ENCODE data around the gene LNX1. TPM values are rescaled to one million over a fixed set of nuclear protein-coding genes. Genes with fewer than 3 reads are reported as not detected.

The LNX1 gene
- polyA plus RNA-seq, 1 of the 3 experiments (the other 2 are of a cell fraction): 0.16 TPM

DNA sequence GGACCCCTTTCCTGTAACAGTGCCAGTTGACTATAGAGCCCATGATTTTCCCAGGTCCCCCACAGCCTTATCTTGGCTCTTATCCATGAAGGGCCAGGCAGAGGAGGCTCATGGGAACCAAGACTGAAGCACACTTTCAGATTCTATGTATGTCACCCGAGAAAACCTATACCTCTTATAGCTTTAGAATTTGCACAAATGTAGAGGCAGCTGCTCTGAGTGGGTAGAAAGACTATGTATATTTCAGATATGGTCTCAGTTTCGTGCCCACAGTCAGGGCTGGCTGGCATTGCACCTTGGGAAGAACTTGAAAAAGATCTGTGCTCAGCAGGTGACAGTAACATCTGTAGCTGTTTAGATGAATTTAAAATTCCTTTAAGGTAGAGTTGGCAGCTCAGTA, 8.3 kb upstream of the LNX1 start:
- POLR2A ChIA-PET: no interaction called here
- Histone ChIP-seq H3K27ac (ENCODE audit: low read depth in 2 of 2, low read length in 1 of 2) (no peak overlapping the region), H3F3A (replicated peaks; ENCODE audit: insufficient read depth) (no peaks in the 10 kb centered on the region), H3K9me3 (no peaks in the 10 kb centered on the region), H3K36me3 (replicated peaks in 1 of 2; ENCODE audit: control insufficient read depth in 1 of 2, insufficient read depth in 2 of 2, low read length in 1 of 2) (no peaks in the 10 kb centered on the region), H4K20me1 (ENCODE audit: insufficient read depth) (no peaks in the 10 kb centered on the region), H3K9ac (no peak overlapping the region), H3K4me1 (ENCODE audit: control insufficient read depth in 1 of 2, insufficient read depth in 2 of 2, low read depth in 1 of 2, low read length in 1 of 2) (peaks cover 0 to 8% of the 10 kb centered on the region in 2 experiments; a peak in 1 of 4 replicates), H3K4me2 (no peak overlapping the region), H3K4me3 (ENCODE audit: low read depth in 2 of 2, low read length in 1 of 2) (no peak overlapping the region), H3K27me3 (ENCODE audit: insufficient read depth) (no peaks in the 10 kb centered on the region), H3K9me2 (no peaks in the 10 kb centered on the region), H2AFZ (ENCODE audit: low read depth) (peak overlapping the region; percentile 63; the same call in 1 of the 2 replicates), H3K79me2 (ENCODE audit: insufficient read depth) (no peaks in the 10 kb centered on the region)
- TF ChIP-seq, protein P1, sequence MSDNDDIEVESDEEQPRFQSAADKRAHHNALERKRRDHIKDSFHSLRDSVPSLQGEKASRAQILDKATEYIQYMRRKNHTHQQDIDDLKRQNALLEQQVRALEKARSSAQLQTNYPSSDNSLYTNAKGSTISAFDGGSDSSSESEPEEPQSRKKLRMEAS (IDR thresholded peaks at IDR 0.05; ENCODE audit: low read depth): no peak
- TF ChIP-seq JUND (IDR thresholded peaks at IDR 0.05): no peak
- no peak for TF ChIP-seq POLR2AphosphoS5 (IDR thresholded peaks at IDR 0.05; ENCODE audit: low read depth, low read length)
- TF ChIP-seq, protein P2, sequence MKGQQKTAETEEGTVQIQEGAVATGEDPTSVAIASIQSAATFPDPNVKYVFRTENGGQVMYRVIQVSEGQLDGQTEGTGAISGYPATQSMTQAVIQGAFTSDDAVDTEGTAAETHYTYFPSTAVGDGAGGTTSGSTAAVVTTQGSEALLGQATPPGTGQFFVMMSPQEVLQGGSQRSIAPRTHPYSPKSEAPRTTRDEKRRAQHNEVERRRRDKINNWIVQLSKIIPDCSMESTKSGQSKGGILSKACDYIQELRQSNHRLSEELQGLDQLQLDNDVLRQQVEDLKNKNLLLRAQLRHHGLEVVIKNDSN (IDR thresholded peaks at IDR 0.05; ENCODE audit: borderline replicate concordance, low read depth): no peak
- no peak for TF ChIP-seq RFX5 (IDR thresholded peaks at IDR 0.05; ENCODE audit: low read length)
- no peak for TF ChIP-seq ELF1 (IDR thresholded peaks at IDR 0.05)
- TF ChIP-seq SIN3A (IDR thresholded peaks at IDR 0.05; ENCODE audit: borderline replicate concordance, low read depth, low read length): no peak
- no peak for TF ChIP-seq NFIC (IDR thresholded peaks at IDR 0.05; ENCODE audit: borderline replicate concordance)
- TF ChIP-seq EP300 (IDR thresholded peaks at IDR 0.05; ENCODE audit: borderline replicate concordance in 1 of 2, low read depth in 1 of 2, low read length in 1 of 2): no peak
- TF ChIP-seq, protein P3, sequence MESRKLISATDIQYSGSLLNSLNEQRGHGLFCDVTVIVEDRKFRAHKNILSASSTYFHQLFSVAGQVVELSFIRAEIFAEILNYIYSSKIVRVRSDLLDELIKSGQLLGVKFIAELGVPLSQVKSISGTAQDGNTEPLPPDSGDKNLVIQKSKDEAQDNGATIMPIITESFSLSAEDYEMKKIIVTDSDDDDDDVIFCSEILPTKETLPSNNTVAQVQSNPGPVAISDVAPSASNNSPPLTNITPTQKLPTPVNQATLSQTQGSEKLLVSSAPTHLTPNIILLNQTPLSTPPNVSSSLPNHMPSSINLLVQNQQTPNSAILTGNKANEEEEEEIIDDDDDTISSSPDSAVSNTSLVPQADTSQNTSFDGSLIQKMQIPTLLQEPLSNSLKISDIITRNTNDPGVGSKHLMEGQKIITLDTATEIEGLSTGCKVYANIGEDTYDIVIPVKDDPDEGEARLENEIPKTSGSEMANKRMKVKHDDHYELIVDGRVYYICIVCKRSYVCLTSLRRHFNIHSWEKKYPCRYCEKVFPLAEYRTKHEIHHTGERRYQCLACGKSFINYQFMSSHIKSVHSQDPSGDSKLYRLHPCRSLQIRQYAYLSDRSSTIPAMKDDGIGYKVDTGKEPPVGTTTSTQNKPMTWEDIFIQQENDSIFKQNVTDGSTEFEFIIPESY (IDR thresholded peaks at IDR 0.05; ENCODE audit: borderline replicate concordance, low read depth): no peak
- no peak for DNase-seq
- 82% methylated on average over 2 of the region's 2 CpGs for WGBS (ENCODE audit: low lambda C conversion rate)
- CTCF ChIA-PET: no interaction called here

DNA sequence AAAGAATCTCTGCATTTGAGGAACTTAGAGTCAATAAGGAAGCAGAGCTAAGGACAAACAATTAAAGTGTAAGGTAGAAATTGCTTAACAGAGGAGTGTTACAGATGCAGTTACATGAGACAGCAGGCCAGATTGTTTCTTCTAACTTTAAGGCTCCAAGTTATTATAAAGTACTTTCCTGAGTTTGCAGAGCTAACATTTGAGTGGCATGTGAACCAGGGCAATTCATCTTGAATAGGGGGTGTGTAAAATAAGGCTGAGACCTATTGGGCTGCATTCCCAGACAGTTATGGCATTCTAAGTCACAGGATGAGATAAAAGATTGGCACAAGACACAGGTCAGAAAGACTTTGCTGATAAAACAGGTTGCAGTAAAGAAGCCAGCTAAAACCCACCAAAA, 7.6 kb upstream of the LNX1 start:
- TF ChIP-seq GABPA (IDR thresholded peaks at IDR 0.05; ENCODE audit: low read depth) (no peak), TAF1 (IDR thresholded peaks at IDR 0.05; ENCODE audit: borderline replicate concordance, low read depth, low read length) (no peak), POLR2AphosphoS5 (IDR thresholded peaks at IDR 0.05; ENCODE audit: low read depth, low read length) (no peak), MXI1 (IDR thresholded peaks at IDR 0.05; ENCODE audit: low read depth, low read length) (no peak), NRF1 (IDR thresholded peaks at IDR 0.05; ENCODE audit: low read depth, low read length) (no peak), FOSL2 (IDR thresholded peaks at IDR 0.05; ENCODE audit: borderline replicate concordance, low read depth) (no peak), JUND (IDR thresholded peaks at IDR 0.05) (no peak), MEF2A (IDR thresholded peaks at IDR 0.05; ENCODE audit: borderline replicate concordance, low read depth) (no peak), ELF1 (IDR thresholded peaks at IDR 0.05) (no peak), RXRA (IDR thresholded peaks at IDR 0.05; ENCODE audit: borderline replicate concordance, low read depth) (no peak), RFX5 (IDR thresholded peaks at IDR 0.05; ENCODE audit: low read length) (no peak), GATA2 (CRISPR knock-in tag; IDR thresholded peaks at IDR 0.05) (no peak)
- TF ChIP-seq, protein P2 (IDR thresholded peaks at IDR 0.05; ENCODE audit: borderline replicate concordance, low read depth): no peak
- TF ChIP-seq, protein P4, sequence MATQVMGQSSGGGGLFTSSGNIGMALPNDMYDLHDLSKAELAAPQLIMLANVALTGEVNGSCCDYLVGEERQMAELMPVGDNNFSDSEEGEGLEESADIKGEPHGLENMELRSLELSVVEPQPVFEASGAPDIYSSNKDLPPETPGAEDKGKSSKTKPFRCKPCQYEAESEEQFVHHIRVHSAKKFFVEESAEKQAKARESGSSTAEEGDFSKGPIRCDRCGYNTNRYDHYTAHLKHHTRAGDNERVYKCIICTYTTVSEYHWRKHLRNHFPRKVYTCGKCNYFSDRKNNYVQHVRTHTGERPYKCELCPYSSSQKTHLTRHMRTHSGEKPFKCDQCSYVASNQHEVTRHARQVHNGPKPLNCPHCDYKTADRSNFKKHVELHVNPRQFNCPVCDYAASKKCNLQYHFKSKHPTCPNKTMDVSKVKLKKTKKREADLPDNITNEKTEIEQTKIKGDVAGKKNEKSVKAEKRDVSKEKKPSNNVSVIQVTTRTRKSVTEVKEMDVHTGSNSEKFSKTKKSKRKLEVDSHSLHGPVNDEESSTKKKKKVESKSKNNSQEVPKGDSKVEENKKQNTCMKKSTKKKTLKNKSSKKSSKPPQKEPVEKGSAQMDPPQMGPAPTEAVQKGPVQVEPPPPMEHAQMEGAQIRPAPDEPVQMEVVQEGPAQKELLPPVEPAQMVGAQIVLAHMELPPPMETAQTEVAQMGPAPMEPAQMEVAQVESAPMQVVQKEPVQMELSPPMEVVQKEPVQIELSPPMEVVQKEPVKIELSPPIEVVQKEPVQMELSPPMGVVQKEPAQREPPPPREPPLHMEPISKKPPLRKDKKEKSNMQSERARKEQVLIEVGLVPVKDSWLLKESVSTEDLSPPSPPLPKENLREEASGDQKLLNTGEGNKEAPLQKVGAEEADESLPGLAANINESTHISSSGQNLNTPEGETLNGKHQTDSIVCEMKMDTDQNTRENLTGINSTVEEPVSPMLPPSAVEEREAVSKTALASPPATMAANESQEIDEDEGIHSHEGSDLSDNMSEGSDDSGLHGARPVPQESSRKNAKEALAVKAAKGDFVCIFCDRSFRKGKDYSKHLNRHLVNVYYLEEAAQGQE (IDR thresholded peaks at IDR 0.05; ENCODE audit: low read depth, low read length): no peak
- TF ChIP-seq, protein P1 (IDR thresholded peaks at IDR 0.05; ENCODE audit: low read depth): no peak
- H3K27me3 ChIP-seq (ENCODE audit: insufficient read depth): no peaks in the 10 kb centered on the region
- H3K9me3 ChIP-seq: no peaks in the 10 kb centered on the region
- no peak overlapping the region for H3K9ac ChIP-seq
- no peak for DNase-seq
- H3K9me2 ChIP-seq: no peaks in the 10 kb centered on the region
- CTCF ChIA-PET: no interaction called here
- H3K4me1 ChIP-seq (ENCODE audit: control insufficient read depth in 1 of 2, insufficient read depth in 2 of 2, low read depth in 1 of 2, low read length in 1 of 2): peaks cover 0 to 8% of the 10 kb centered on the region in 2 experiments; a peak in 1 of 4 replicates
- H3K27ac ChIP-seq (ENCODE audit: low read depth in 2 of 2, low read length in 1 of 2): no peak overlapping the region
- no peak overlapping the region for H3K4me3 ChIP-seq (ENCODE audit: low read depth in 2 of 2, low read length in 1 of 2)
- POLR2A ChIA-PET: no interaction called here
- H3K79me2 ChIP-seq (ENCODE audit: insufficient read depth): no peaks in the 10 kb centered on the region
- H3K4me2 ChIP-seq: no peak overlapping the region
- no peaks in the 10 kb centered on the region for H4K20me1 ChIP-seq (ENCODE audit: insufficient read depth)
- peak overlapping the region; percentile 63; the same call in 1 of the 2 replicates for H2AFZ ChIP-seq (ENCODE audit: low read depth)
- no peaks in the 10 kb centered on the region for H3F3A ChIP-seq (replicated peaks; ENCODE audit: insufficient read depth)
- H3K36me3 ChIP-seq (replicated peaks in 1 of 2; ENCODE audit: control insufficient read depth in 1 of 2, insufficient read depth in 2 of 2, low read length in 1 of 2): no peaks in the 10 kb centered on the region

Data from SK-N-SH (cell line).